Endothelial cell of umbilical vein (primary cell): ENCODE measurements around the gene ARFGEF3. TPM values are rescaled to one million over a fixed set of nuclear protein-coding genes. Genes with fewer than 3 reads are reported as not detected.

Experiments used
- BruUV-seq: library from RNA; stranded (reverse); fragments of 400-500 nt; replicated peaks from 2 replicates; lab custom pipeline; 2021; lab: Mats Ljungman, UMichigan
- CTCF ChIA-PET: fragments of 300-600, 350-600 bp; sonication (Branson Sonifier 250); formaldehyde crosslinking; loops from one replicate; lab custom pipeline; 2021; ENCODE audit warnings: antibody characterized with exemption, inconsistent platforms; lab: Charles Lee
- POLR2A ChIA-PET: fragments of 300-600, 350-600 bp; sonication (Branson Sonifier 250); formaldehyde crosslinking; loops from one replicate; lab custom pipeline; 2021; ENCODE audit warnings: antibody characterized with exemption, inconsistent platforms; lab: Charles Lee
- DNase-seq: peaks from one replicate; pipeline ENCODE4 v3.0.0-alpha.2; 2011; ENCODE audit warnings: low read depth, low spot score
- FAIRE-seq: peaks from 2 replicates; lab custom pipeline; 2011; peaks lifted over from hg19 to GRCh38; lab: Jason Lieb, UNC
- H2AFZ ChIP-seq: 2 replicates; pipeline ENCODE4 v1.6.0; 2012; ENCODE audit warnings: low read depth, low read length, control low read depth, inconsistent platforms
- H3K27ac ChIP-seq: 2 replicates; pipeline ENCODE4 v1.5.1; 2011; ENCODE audit warnings: low read depth, mild to moderate bottlenecking, control low read depth, low read length, moderate library complexity; ENCODE audit not compliant: insufficient read depth
- H3K27me3 ChIP-seq, 2 experiments: 2 replicates each; pipeline versions ENCODE4 v1.6.0 to v1.6.1; 2011; ENCODE audit warnings: low read length in 2 of 2, mixed read lengths in 1 of 2; ENCODE audit not compliant: control insufficient read depth in 2 of 2, insufficient read depth in 2 of 2
- H3K36me3 ChIP-seq, 2 experiments: 2 replicates in 1 of 2; 3 replicates in 1 of 2; pipeline ENCODE4 v1.5.1; 2011; ENCODE audit warnings: low read length in 2 of 2, mild to moderate bottlenecking in 1 of 2, moderate library complexity in 1 of 2; ENCODE audit not compliant: control insufficient read depth in 2 of 2, insufficient read depth in 2 of 2; ENCODE audit errors: extremely low read depth in 1 of 2
- H3K4me1 ChIP-seq: 3 replicates; pipeline ENCODE4 v1.5.1; 2011; ENCODE audit warnings: mild to moderate bottlenecking, low read length; ENCODE audit not compliant: control insufficient read depth, insufficient read depth; ENCODE audit errors: extremely low read depth
- H3K4me2 ChIP-seq: 2 replicates; pipeline ENCODE4 v1.6.1; 2011; ENCODE audit warnings: low read length, control low read depth, mixed read lengths; ENCODE audit not compliant: insufficient read depth
- H3K4me3 ChIP-seq, 3 experiments: fragments of 200-600 bp in 1 of 3; sonication (generic), shearing (Covaris generic) in 1 of 3; replicated peaks in 1 of 3; 2 replicates each; pipeline ENCODE4 v1.5.1; 2011 to 2016; ENCODE audit warnings: control low read depth in 3 of 3, low read length in 3 of 3, mild to moderate bottlenecking in 2 of 3, inconsistent platforms in 1 of 3, low read depth in 1 of 3, moderate library complexity in 1 of 3; ENCODE audit not compliant: insufficient read depth in 1 of 3
- H3K79me2 ChIP-seq: 2 replicates; pipeline ENCODE4 v1.6.0; 2012; ENCODE audit warnings: low read length, inconsistent platforms; ENCODE audit not compliant: control insufficient read depth, insufficient read depth
- H3K9ac ChIP-seq: replicated peaks from 2 replicates; pipeline ENCODE3; 2011; ENCODE audit warnings: low read length, control low read depth; ENCODE audit not compliant: insufficient read depth; ENCODE audit errors: extremely low read depth
- H3K9me1 ChIP-seq: replicated peaks from 3 replicates; pipeline ENCODE4 v1.6.0; 2011; ENCODE audit warnings: mild to moderate bottlenecking, low read length; ENCODE audit not compliant: control insufficient read depth, insufficient read depth; ENCODE audit errors: extremely low read depth
- H3K9me3 ChIP-seq: replicated peaks from 2 replicates; pipeline ENCODE4 v1.5.1; 2012; ENCODE audit warnings: low read length, inconsistent platforms; ENCODE audit not compliant: control insufficient read depth, insufficient read depth
- H4K20me1 ChIP-seq: replicated peaks from 2 replicates; pipeline ENCODE3; 2011; ENCODE audit warnings: mild to moderate bottlenecking, low read length; ENCODE audit not compliant: control insufficient read depth, insufficient read depth; ENCODE audit errors: extremely low read depth
- EZH2 ChIP-seq: IDR thresholded peaks from 2 replicates; pipeline ENCODE4 v1.6.1; 2012; ENCODE audit warnings: borderline replicate concordance, low read depth, mild to moderate bottlenecking, moderate library complexity, low read length, inconsistent platforms; ENCODE audit not compliant: severe bottlenecking
- FOS ChIP-seq: IDR thresholded peaks from 2 replicates; pipeline ENCODE4 v1.6.1; 2011; ENCODE audit warnings: mild to moderate bottlenecking, low read length, moderate library complexity, borderline replicate concordance; ENCODE audit not compliant: insufficient read depth
- GATA2 ChIP-seq: IDR thresholded peaks from 2 replicates; pipeline ENCODE4 v1.7.0; 2011; ENCODE audit warnings: low read depth, mild to moderate bottlenecking, moderate library complexity, mixed read lengths, low read length; ENCODE audit not compliant: insufficient read length, insufficient read depth
- JUN ChIP-seq: IDR thresholded peaks from 2 replicates; pipeline ENCODE4 v1.6.1; 2011; ENCODE audit warnings: borderline replicate concordance, low read depth; ENCODE audit not compliant: insufficient read length, insufficient read depth
- MYC ChIP-seq: IDR thresholded peaks from one replicate; pipeline ENCODE4 v1.6.1; 2011; ENCODE audit warnings: mild to moderate bottlenecking, low read depth, low read length
- POLR2A ChIP-seq: IDR thresholded peaks from 2 replicates; pipeline ENCODE4 v1.6.1; 2012; ENCODE audit warnings: low read depth, mild to moderate bottlenecking, control low read depth, low read length
- POLR2AphosphoS5 ChIP-seq: IDR thresholded peaks from 2 replicates; pipeline ENCODE4 v1.6.1; 2012; ENCODE audit warnings: low read depth, mild to moderate bottlenecking, control low read depth, low read length, moderate library complexity; ENCODE audit not compliant: insufficient read depth
- dilution Hi-C: fragments of 300-500 bp; cut with MboI; formaldehyde crosslinking; loops from one replicate; pipeline ENCODE4 v1.15.0; 2019; ENCODE audit warnings: low sequenced_read_pairs; ENCODE audit not compliant: extremely low pct_ligation_motif_present
- intact Hi-C: fragments of 100-400 bp; cut with micrococcal nuclease; formaldehyde crosslinking; loops from one replicate; pipeline ENCODE4 v1.10.0; 2022
- polyA plus RNA-seq, 4 experiments: library from polyadenylated mRNA; depleted of rRNA in 3 of 4; stranded (reverse) in 3 of 4; unstranded in 1 of 4; fragments of >200 nt; gene quantifications; 2 replicates each; pipeline versions ENCODE4 v1.2.1 to v1.2.3, GENCODE V29; 2011 to 2012; ENCODE audit warnings: missing spikeins in 1 of 4
- total RNA-seq: library from RNA; stranded (reverse); gene quantifications from 2 replicates; pipeline ENCODE4 v1.2.3, GENCODE V29; 2021
- TF ChIP-seq, protein P1 (sequence below): IDR thresholded peaks from 2 replicates; pipeline ENCODE4 v1.6.1; 2011; ENCODE audit not compliant: insufficient read depth, insufficient read length
- TF ChIP-seq, protein P2 (sequence below), 2 donors: IDR thresholded peaks; 1 replicate in 1 of 2; 2 replicates in 1 of 2; pipeline ENCODE4 v1.5.1; 2011; ENCODE audit warnings: low read length in 2 of 2, mild to moderate bottlenecking in 2 of 2, moderate library complexity in 2 of 2, control low read depth in 1 of 2, inconsistent platforms in 1 of 2, low read depth in 1 of 2; ENCODE audit not compliant: insufficient read depth in 1 of 2; ENCODE audit errors: extremely low read depth in 1 of 2

ARFGEF3 gene
- total and polyA plus RNA-seq, 2 donors (not counting 3 experiments of a cell fraction or from before 2014, with no cell fraction given) = 1.3 to 7.3 TPM

DNA sequence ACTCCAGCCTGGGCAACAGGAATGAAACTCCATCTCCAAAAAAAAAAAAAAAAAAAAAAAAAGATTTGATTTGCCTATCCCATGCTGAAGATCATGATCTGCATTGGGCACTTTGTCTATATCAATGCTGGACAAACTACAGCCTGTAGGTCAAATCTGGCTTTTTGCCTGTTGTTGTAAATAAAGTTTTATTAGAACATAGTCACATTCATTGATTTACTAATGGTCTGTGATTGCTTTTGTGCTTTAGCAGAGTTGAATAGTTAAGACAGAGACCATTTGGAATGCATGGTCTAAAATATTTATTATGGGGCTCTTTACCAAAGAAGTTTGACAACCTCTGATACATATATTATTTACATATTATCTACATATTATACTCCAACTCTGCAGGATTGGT, 42.6 kb downstream of the ARFGEF3 start:
- H3K4me1 ChIP-seq = no peaks in the 10 kb centered on the region
- ChIA-PET POLR2A (no interaction called here), CTCF (interaction anchor here (0.9 kb wide), 1 partner anchor 27 kb away, joined by 3 read pairs; no protein-coding TSS in a partner anchor)
- TF ChIP-seq MYC = no peak
- TF ChIP-seq, protein P1, sequence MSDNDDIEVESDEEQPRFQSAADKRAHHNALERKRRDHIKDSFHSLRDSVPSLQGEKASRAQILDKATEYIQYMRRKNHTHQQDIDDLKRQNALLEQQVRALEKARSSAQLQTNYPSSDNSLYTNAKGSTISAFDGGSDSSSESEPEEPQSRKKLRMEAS = no peak
- no peak for TF ChIP-seq POLR2AphosphoS5
- TF ChIP-seq EZH2 = no peak
- no peak for TF ChIP-seq JUN
- no peak for TF ChIP-seq POLR2A
- no peak for TF ChIP-seq FOS
- no peak for TF ChIP-seq GATA2
- TF ChIP-seq, protein P2, sequence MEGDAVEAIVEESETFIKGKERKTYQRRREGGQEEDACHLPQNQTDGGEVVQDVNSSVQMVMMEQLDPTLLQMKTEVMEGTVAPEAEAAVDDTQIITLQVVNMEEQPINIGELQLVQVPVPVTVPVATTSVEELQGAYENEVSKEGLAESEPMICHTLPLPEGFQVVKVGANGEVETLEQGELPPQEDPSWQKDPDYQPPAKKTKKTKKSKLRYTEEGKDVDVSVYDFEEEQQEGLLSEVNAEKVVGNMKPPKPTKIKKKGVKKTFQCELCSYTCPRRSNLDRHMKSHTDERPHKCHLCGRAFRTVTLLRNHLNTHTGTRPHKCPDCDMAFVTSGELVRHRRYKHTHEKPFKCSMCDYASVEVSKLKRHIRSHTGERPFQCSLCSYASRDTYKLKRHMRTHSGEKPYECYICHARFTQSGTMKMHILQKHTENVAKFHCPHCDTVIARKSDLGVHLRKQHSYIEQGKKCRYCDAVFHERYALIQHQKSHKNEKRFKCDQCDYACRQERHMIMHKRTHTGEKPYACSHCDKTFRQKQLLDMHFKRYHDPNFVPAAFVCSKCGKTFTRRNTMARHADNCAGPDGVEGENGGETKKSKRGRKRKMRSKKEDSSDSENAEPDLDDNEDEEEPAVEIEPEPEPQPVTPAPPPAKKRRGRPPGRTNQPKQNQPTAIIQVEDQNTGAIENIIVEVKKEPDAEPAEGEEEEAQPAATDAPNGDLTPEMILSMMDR (IDR thresholded peaks at IDR 0.05; ENCODE audit: extremely low read depth in 1 of 2, insufficient read depth in 1 of 2, low read depth in 1 of 2, low read length in 2 of 2) = no peak
- FAIRE-seq = no peak
- intact Hi-C loops (no loop called here), dilution Hi-C loops (no loop called here)
- H3K27ac ChIP-seq = no peak overlapping the region
- H4K20me1 ChIP-seq = no peaks in the 10 kb centered on the region
- no peaks in the 10 kb centered on the region for H3K9me3 ChIP-seq
- no peaks in the 10 kb centered on the region for H3K27me3 ChIP-seq
- no peak overlapping the region for H3K4me3 ChIP-seq
- no peak overlapping the region for H3K4me2 ChIP-seq
- H3K79me2 ChIP-seq = no peaks in the 10 kb centered on the region
- H3K9me1 ChIP-seq = no peaks in the 10 kb centered on the region
- H2AFZ ChIP-seq = no peak overlapping the region
- H3K36me3 ChIP-seq = no peaks in the 10 kb centered on the region
- H3K9ac ChIP-seq = no peak overlapping the region
- DNase-seq = no peak
- no TSS peak for BruUV-seq
